Karpas-422 (cell line): ENCODE data around the gene TET3. TPM values are rescaled to one million over a fixed set of nuclear protein-coding genes. Genes with fewer than 3 reads are reported as not detected.
A peak's percentile ranks its signal among the peaks of the same experiment; 100 is the strongest.

Experiments
- DNase-seq: peaks from one replicate; pipeline ENCODE4 v3.0.0-alpha.2; 2015
- H2AFZ ChIP-seq: fragments of 200-600 bp; sonication (generic); 2 replicates; pipeline ENCODE4 v1.6.1; 2014; ENCODE audit warnings: antibody characterized with exemption, low read length, mixed read lengths
- H3K27ac ChIP-seq: fragments of 200-600 bp; sonication (generic); 2 replicates; pipeline ENCODE4 v1.5.1; 2014; ENCODE audit warnings: mild to moderate bottlenecking, low read length, moderate library complexity
- H3K27me3 ChIP-seq: fragments of 200-600 bp; sonication (generic); 2 replicates; pipeline ENCODE4 v1.6.1; 2014; ENCODE audit warnings: low read length, mixed read lengths
- H3K36me3 ChIP-seq: fragments of 200-600 bp; sonication (generic); 2 replicates; pipeline ENCODE4 v1.6.1; 2014; ENCODE audit warnings: low read length, mixed read lengths; ENCODE audit not compliant: insufficient read depth
- H3K4me1 ChIP-seq: fragments of 200-600 bp; sonication (generic); 2 replicates; pipeline ENCODE4 v1.6.1; 2014; ENCODE audit warnings: mild to moderate bottlenecking, low read length, mixed read lengths
- H3K4me2 ChIP-seq: fragments of 200-600 bp; sonication (generic); 2 replicates; pipeline ENCODE4 v1.6.1; 2014; ENCODE audit warnings: low read length, low read depth, mild to moderate bottlenecking; ENCODE audit not compliant: poor library complexity, severe bottlenecking
- H3K4me3 ChIP-seq: fragments of 200-600 bp; sonication (generic); 2 replicates; pipeline ENCODE4 v1.5.1; 2014; ENCODE audit warnings: mild to moderate bottlenecking, antibody characterized with exemption, low read length, mixed read lengths
- H3K79me2 ChIP-seq: fragments of 200-600 bp; sonication (generic); 2 replicates; pipeline ENCODE4 v1.6.1; 2014; ENCODE audit warnings: mild to moderate bottlenecking, low read length, mixed read lengths
- H3K9ac ChIP-seq: fragments of 200-600 bp; sonication (generic); 2 replicates; pipeline ENCODE4 v1.6.0; 2014; ENCODE audit warnings: low read length
- H3K9me2 ChIP-seq: fragments of 200-600 bp; sonication (generic), shearing (Covaris generic); replicated peaks from 2 replicates; pipeline ENCODE4 v1.6.0; 2014; ENCODE audit warnings: mild to moderate bottlenecking, low read length, moderate library complexity; ENCODE audit not compliant: insufficient read depth
- H3K9me3 ChIP-seq: fragments of 300-700, 200-600 bp; sonication (generic); 2 replicates; pipeline ENCODE4 v1.6.1; 2014; ENCODE audit warnings: low read length, mixed read lengths
- H4K20me1 ChIP-seq: fragments of 200-600 bp; sonication (generic); 2 replicates; pipeline ENCODE4 v1.6.1; 2014; ENCODE audit warnings: mild to moderate bottlenecking, antibody characterized with exemption, low read length, low read depth; ENCODE audit not compliant: insufficient read depth
- total RNA-seq: library from RNA; depleted of rRNA; stranded (reverse); fragments of >200 nt; shearing (Covaris generic); gene quantifications from 2 replicates; pipeline ENCODE4 v1.2.3, GENCODE V29; 2014; ENCODE audit warnings: low replicate concordance

The TET3 gene
- total RNA-seq, 1 experiment from 2014 or later, result 13.6 TPM

DNA sequence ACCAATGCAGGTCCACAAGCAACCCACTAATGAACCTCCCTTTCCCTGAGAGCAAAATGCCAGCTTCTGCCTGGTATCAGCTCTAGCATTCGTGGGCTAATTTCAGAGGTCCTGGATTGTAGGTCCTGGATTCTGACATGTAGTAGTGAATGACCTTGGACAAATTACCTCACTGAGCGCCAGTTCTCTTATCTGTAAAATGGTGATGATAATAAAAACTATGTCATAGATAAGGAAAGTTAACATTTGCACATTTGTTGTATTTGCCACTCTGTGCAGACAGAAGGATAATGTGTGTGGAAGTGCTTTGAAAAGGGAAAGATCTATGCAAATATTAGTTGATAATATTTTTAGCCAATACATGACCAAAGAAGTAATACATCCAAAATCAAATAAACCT, 4.1 kb upstream of the TET3 start:
- no peak overlapping the region for H3K27ac ChIP-seq
- no peaks in the 10 kb centered on the region; the same call in 1 of the 2 replicates for H3K27me3 ChIP-seq
- peak overlapping the region; percentile 68 for H3K4me3 ChIP-seq
- DNase-seq, result peak; percentile 57
- H3K4me1 ChIP-seq, result peaks cover 32% of the 10 kb centered on the region
- peak overlapping the region; percentile 91 for H3K4me2 ChIP-seq
- H3K79me2 ChIP-seq, result peaks cover 2% of the 10 kb centered on the region; the same call in 1 of the 2 replicates
- H2AFZ ChIP-seq, result no peak overlapping the region
- peaks cover 11% of the 10 kb centered on the region; the same call in 1 of the 2 replicates for H4K20me1 ChIP-seq
- peak overlapping the region; percentile 64 for H3K9ac ChIP-seq
- no peaks in the 10 kb centered on the region for H3K9me3 ChIP-seq
- no peaks in the 10 kb centered on the region for H3K9me2 ChIP-seq
- H3K36me3 ChIP-seq, result no peaks in the 10 kb centered on the region

DNA sequence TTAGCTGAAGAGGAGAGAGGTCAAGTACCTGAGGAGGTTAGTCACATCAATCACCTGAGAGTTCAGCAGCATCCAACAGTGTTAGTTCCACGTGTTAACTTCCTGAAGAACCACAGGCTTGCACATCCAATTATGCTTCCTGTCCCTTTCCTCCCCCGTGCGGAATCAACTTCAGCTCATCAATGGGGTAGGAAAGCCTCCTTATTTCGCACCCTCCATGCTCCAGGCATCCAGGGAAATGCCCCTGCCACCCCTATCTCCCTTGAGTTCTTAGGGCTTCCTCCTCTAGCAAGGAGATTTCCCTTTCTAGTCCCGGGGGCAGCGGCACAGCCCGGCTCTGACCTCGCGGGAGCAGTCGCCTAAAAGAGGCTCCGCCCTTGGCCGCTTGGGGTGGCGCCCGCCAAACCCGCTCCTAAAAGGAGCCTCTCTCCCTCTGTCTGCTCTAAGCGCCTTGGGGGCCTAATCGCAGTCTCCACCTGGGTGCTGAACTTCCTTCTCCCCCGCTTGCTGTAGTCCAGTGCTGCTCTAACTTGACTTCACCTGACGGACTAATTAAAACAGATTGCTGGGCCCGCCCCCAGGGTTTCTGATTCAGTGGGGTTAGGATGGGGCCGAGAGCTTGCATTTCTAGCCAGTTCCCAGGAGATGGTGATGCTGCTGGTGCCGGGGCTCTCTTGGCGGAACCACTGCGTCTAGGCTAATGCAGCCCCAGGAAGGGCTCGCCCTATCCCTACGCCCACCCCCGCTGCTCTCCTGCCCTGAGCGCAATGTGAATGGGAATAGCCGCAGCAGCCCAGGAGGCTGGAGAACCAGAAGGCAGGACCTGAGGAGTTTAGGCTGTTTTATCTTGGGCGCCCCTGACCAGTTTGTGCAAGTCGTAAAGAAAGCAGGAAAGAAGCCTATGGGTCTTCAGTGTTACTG, 3.4 kb upstream of the TET3 start:
- no peaks in the 10 kb centered on the region; the same call in 1 of the 2 replicates for H3K27me3 ChIP-seq
- peak overlapping the region; percentile 91 for H3K4me2 ChIP-seq
- H2AFZ ChIP-seq, result peak overlapping the region; percentile 68
- H4K20me1 ChIP-seq, result peaks cover 11% of the 10 kb centered on the region; the same call in 1 of the 2 replicates
- DNase-seq, result peak; percentile 90
- no peaks in the 10 kb centered on the region for H3K9me3 ChIP-seq
- H3K4me3 ChIP-seq, result peak overlapping the region; percentile 68
- peaks cover 9% of the 10 kb centered on the region for H3K79me2 ChIP-seq
- H3K27ac ChIP-seq, result no peak overlapping the region
- H3K9me2 ChIP-seq, result no peaks in the 10 kb centered on the region
- H3K9ac ChIP-seq, result peak overlapping the region; percentile 64
- H3K36me3 ChIP-seq, result no peaks in the 10 kb centered on the region
- peaks cover 39% of the 10 kb centered on the region for H3K4me1 ChIP-seq

DNA sequence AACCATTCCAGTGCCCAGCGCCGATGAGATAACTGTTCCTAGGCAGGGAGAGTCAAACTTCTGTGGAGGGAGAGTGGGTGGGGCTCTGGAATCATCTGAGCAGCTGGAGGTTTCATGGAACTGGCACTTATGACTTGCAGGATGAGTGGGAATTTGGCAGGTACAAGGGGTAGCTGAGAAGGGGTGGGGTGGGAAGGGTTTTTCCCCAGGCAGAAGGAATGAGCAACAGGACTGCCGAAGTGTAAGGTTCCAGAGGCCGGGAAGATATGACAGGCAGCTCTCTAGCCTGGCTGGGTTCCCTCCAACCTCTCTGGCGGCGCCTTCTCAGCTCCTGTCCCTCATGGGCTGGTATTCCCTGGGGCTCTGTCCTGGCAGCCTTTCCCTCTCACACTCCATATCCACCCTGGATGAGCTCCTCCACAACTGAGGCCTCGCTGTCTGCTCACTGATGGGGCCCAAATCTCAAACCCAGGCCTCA, 2.5 kb upstream of the TET3 start:
- Histone ChIP-seq H3K27me3 (no peaks in the 10 kb centered on the region; the same call in 1 of the 2 replicates), H3K36me3 (0 out of 2 replicates have a peak, but pooled peaks cover 4% of the 10 kb centered on the region), H3K9ac (no peak overlapping the region), H4K20me1 (peaks cover 11% of the 10 kb centered on the region; the same call in 1 of the 2 replicates), H3K79me2 (peaks cover 18% of the 10 kb centered on the region), H2AFZ (no peak overlapping the region), H3K9me2 (no peaks in the 10 kb centered on the region), H3K4me1 (peaks cover 48% of the 10 kb centered on the region), H3K4me3 (no peak overlapping the region), H3K9me3 (no peaks in the 10 kb centered on the region), H3K27ac (no peak overlapping the region), H3K4me2 (no peak overlapping the region)
- no peak for DNase-seq

DNA sequence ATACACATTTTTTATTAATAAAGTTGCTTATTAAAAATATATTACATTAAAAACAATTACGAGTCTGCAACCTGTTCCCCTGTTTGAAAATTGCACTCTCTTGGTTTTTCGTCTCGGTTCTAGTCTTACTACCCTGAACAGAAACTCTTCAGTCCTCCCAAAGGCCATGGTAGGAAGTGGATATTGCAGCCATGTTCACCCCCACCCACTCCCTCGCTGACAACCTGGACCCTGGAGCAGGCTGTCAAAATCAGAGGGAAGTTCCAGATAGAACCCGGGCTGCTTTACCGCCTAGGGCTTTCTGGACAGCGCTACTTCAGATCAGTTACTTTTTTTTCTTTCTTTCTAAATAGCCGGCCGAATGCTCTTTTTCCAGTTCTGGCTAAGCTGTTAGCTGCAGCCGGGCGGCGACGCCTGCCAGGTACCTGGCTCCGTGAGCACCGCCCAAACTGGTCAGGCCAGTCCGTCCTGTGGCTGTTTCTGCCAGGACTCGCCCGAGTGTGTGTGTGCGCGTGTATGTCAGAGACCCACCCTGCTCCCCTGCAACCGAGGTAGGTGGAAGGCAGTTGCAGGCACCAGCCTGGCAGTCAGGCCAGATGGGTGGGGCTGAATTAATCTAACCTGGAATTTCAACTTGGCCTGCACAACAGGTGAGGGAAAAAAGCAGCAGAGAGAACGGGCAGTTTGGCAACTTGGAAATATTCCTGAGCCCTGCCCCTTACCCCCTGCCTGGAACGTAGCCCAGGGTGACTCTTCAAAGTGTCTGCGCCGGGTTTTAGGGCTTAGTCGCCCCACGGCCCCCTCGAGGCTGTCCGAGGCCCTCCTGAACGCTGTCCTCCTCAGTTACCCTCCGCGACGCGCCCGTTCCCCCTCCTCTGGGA, 1.1 kb upstream of the TET3 start:
- no peaks in the 10 kb centered on the region for H3K9me2 ChIP-seq
- H3K9me3 ChIP-seq, result no peaks in the 10 kb centered on the region
- H3K79me2 ChIP-seq, result peaks cover 31% of the 10 kb centered on the region
- peak overlapping the region; percentile 72 for H3K9ac ChIP-seq
- peaks cover 19% of the 10 kb centered on the region for H4K20me1 ChIP-seq
- no peak overlapping the region for H3K27ac ChIP-seq
- peaks cover 61% of the 10 kb centered on the region for H3K4me1 ChIP-seq
- no peaks in the 10 kb centered on the region; the same call in 1 of the 2 replicates for H3K27me3 ChIP-seq
- peak overlapping the region; percentile 74; the same call in 1 of the 2 replicates for H2AFZ ChIP-seq
- peak overlapping the region; percentile 81 for H3K4me2 ChIP-seq
- peak overlapping the region; percentile 71 for H3K4me3 ChIP-seq
- DNase-seq, result peak; percentile 66
- H3K36me3 ChIP-seq, result peaks cover 6% of the 10 kb centered on the region

DNA sequence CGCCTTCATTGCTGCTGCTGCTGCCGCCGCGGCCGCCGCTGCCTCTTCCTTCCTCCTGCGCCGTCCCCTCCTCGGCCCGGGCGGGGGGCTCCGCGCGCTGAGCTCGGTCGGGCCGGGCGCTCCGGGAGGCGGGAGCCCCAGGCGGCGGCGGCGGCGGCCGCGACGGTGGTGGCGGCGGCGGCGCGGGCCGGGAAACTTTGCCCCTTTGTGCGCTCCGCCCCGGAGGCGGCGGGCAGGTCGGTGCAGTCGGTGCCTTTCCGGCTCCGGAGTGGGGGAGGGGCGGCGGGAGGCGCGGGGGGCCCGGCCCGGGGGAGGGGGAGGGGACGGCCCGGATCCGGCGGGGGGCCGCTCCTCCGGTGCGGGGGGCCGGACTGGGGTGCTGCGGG, 205 bp downstream of the TET3 start:
- DNase-seq, result peak; percentile 79
- Histone ChIP-seq H3K27me3 (no peaks in the 10 kb centered on the region; the same call in 1 of the 2 replicates), H3K27ac (no peak overlapping the region), H3K79me2 (peaks cover 45% of the 10 kb centered on the region), H3K4me2 (no peak overlapping the region), H3K36me3 (peaks cover 20% of the 10 kb centered on the region), H2AFZ (no peak overlapping the region), H3K9me3 (no peaks in the 10 kb centered on the region), H3K4me3 (peak overlapping the region; percentile 71; the same call in 1 of the 2 replicates), H3K9ac (peak overlapping the region; percentile 72), H3K4me1 (peaks cover 60% of the 10 kb centered on the region), H3K9me2 (no peaks in the 10 kb centered on the region), H4K20me1 (peaks cover 28% of the 10 kb centered on the region)

DNA sequence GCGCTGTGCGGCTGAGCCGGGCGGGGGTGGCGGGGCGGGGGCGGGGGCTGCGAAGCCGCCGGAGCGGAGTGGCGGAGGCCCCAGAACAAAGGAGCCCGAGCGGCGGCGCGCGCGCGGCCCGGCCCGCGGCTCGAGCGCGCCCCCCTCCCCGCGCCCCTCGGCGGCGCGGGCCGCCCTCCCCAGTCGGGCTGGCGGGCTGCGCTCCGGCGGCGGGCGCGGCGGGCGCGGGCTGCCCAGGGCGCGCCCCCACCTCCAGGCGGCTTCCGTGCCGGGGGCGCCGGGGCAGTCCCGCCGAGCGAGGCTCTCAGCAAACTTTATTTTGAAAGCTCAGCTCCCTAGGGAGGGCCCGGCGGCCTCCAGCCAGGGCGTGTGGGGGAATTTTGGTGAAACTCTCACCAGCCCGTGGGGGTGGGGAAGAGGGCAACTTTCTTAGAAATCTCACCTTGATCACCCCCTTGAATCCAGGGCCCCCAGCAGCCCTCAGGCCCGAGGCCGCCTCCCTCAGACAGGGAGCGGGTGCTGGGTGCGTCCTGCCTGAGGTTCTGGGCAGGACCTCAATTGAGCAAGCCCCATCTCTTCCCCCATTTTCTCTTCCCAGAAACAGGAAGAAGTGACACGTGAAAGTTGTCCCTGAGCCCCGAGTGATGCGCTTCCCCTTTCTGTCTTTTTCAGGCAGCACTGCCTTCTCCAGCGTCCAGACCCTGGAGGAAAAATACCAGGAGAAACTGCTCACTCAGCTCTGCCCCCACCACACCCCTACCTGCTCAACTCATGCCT, 786 bp downstream of the TET3 start:
- peaks cover 51% of the 10 kb centered on the region for H3K79me2 ChIP-seq
- peak overlapping the region; percentile 76 for H3K4me3 ChIP-seq

DNA sequence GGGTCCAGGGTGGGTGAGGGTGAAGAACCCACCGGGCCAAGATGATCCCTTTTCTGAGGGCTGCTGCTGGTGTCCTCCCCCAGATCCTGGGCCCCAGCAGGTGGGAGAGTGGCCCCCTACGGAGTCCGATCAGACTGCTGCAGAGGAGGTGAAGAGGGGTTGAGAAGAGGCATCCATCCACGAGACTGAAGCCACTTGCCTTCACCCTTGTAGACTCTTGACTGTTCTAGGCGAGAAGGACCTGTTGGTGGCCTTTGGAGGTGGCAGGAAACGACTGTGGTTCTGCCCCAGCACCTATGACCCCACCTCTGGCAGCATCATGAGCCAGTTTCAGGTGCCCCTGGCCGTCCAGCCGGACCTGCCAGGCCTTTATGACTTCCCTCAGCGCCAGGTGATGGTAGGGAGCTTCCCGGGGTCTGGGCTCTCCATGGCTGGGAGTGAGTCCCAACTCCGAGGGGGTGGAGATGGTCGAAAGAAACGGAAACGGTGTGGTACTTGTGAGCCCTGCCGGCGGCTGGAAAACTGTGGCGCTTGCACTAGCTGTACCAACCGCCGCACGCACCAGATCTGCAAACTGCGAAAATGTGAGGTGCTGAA, 1.5 kb downstream of the TET3 start:
- peaks cover 54% of the 10 kb centered on the region for H3K79me2 ChIP-seq
- peak overlapping the region; percentile 76 for H3K4me2 ChIP-seq
- peaks cover 51% of the 10 kb centered on the region for H3K4me1 ChIP-seq
- H3K36me3 ChIP-seq, result peaks cover 29% of the 10 kb centered on the region
- H4K20me1 ChIP-seq, result peaks cover 34% of the 10 kb centered on the region
- no peaks in the 10 kb centered on the region; the same call in 1 of the 2 replicates for H3K27me3 ChIP-seq
- no peak for DNase-seq
- H3K27ac ChIP-seq, result peak overlapping the region; percentile 3; the same call in 1 of the 2 replicates
- no peaks in the 10 kb centered on the region for H3K9me2 ChIP-seq
- no peaks in the 10 kb centered on the region for H3K9me3 ChIP-seq
- peak overlapping the region; percentile 76 for H3K4me3 ChIP-seq
- peak overlapping the region; percentile 25; the same call in 1 of the 2 replicates for H2AFZ ChIP-seq
- H3K9ac ChIP-seq, result peak overlapping the region; percentile 80

More for the DNA sequence above, 786 bp downstream of the TET3 start:
- Histone ChIP-seq H3K36me3 (peaks cover 26% of the 10 kb centered on the region), H3K9ac (peak overlapping the region; percentile 80), H2AFZ (peak overlapping the region; percentile 25), H3K9me3 (no peaks in the 10 kb centered on the region), H3K4me2 (peak overlapping the region; percentile 76), H3K4me1 (peaks cover 58% of the 10 kb centered on the region), H3K9me2 (no peaks in the 10 kb centered on the region), H3K27me3 (no peaks in the 10 kb centered on the region; the same call in 1 of the 2 replicates), H3K27ac (peak overlapping the region; percentile 3; the same call in 1 of the 2 replicates), H4K20me1 (peaks cover 33% of the 10 kb centered on the region)
- peak; percentile 81 for DNase-seq
